K562 (cell line): ENCODE results near the gene C1orf122. TPM values are rescaled to one million over a fixed set of nuclear protein-coding genes. Genes with fewer than 3 reads are reported as not detected.

Experiments used
- CCNT2 ChIP-seq: IDR thresholded peaks from 2 replicates; pipeline ENCODE4 v1.6.1; 2011; ENCODE audit warnings: borderline replicate concordance, low read depth, mild to moderate bottlenecking, moderate library complexity, mixed read lengths, low read length; ENCODE audit not compliant: insufficient read length; ENCODE audit errors: extremely low read depth
- ETV5 ChIP-seq: sonication (generic); formaldehyde crosslinking; IDR thresholded peaks from 2 replicates; pipeline ENCODE4 v1.4.0; 2020; ENCODE audit warnings: low read depth, mild to moderate bottlenecking, missing genetic modification reagents
- KAT7 ChIP-seq: sonication (generic); formaldehyde crosslinking; IDR thresholded peaks from 2 replicates; pipeline ENCODE4 v1.8.0; 2022; ENCODE audit warnings: missing genetic modification reagents, mild to moderate bottlenecking, borderline replicate concordance
- MYNN ChIP-seq, 2 experiments: sonication (generic); formaldehyde crosslinking in 1 of 2; IDR thresholded peaks; 2 replicates each; pipeline versions ENCODE4 v1.5.0 to v1.6.1; 2016 to 2020; ENCODE audit warnings: antibody characterized with exemption in 1 of 2, missing genetic modification reagents in 1 of 2
- SMAD4 ChIP-seq: fragments of 250-450 bp; sonication (Bioruptor Pico); conservative IDR thresholded peaks from 2 replicates; pipeline ENCODE4 v1.8.0; 2021; ENCODE audit warnings: inconsistent platforms, mild to moderate bottlenecking, moderate library complexity
- TEAD4 ChIP-seq, 2 experiments: sonication (generic) in 1 of 2; formaldehyde crosslinking in 1 of 2; IDR thresholded peaks; 2 replicates each; pipeline versions ENCODE4 v1.6.1 to v1.8.0; 2012 to 2022; ENCODE audit warnings: borderline replicate concordance in 1 of 2, inconsistent platforms in 1 of 2, low read length in 1 of 2, mild to moderate bottlenecking in 1 of 2, missing genetic modification reagents in 1 of 2
- ZKSCAN1 ChIP-seq: fragments of 150-350 bp; IDR thresholded peaks from 2 replicates; pipeline ENCODE4 v1.6.1; 2016; ENCODE audit warnings: low read depth, low read length
- ZNF589 ChIP-seq: fragments of 200-800 bp; sonication (Bioruptor generic); IDR thresholded peaks from 2 replicates; pipeline ENCODE4 v1.6.1; 2016; ENCODE audit warnings: low read depth, missing genetic modification characterization, missing compliant biosample characterization
- polyA plus RNA-seq, 8 experiments: library from polyadenylated mRNA; depleted of rRNA in 4 of 8; stranded (reverse) in 5 of 8; unstranded in 3 of 8; fragments of >200 nt; fragmentation: Nextera tagmentation in 2 of 8; fragmentation: Illumina TruSeq in 1 of 8; extraction: Ambion mirVana in 2 of 8; extraction: Trizol in 1 of 8; gene quantifications; 2 replicates each; pipeline versions ENCODE4 v1.2.1 to v1.2.3, GENCODE V29; 2011 to 2014; ENCODE audit warnings: inconsistent platforms in 1 of 8, missing spikeins in 1 of 8
- total RNA-seq, 7 experiments: library from RNA; depleted of rRNA in 6 of 7; stranded (reverse); fragments of >200 nt in 6 of 7; fragmentation: Illumina TruSeq in 2 of 7; extraction: Trizol in 2 of 7; gene quantifications; 2 replicates each; pipeline versions ENCODE4 v1.2.1 to v1.2.3, GENCODE V29; 2011 to 2021; ENCODE audit warnings: low replicate concordance in 1 of 7
- TF ChIP-seq, protein P1 (sequence below): sonication (generic); formaldehyde crosslinking; IDR thresholded peaks from 2 replicates; pipeline ENCODE4 v1.8.0; 2022; ENCODE audit warnings: mild to moderate bottlenecking, missing genetic modification reagents

Gene C1orf122
- total and polyA plus RNA-seq, 9 of the 15 experiments (the other 6 are each of a cell fraction or from before 2014, with no cell fraction given), result 3.6 to 70.9 (median 17.3) TPM

DNA sequence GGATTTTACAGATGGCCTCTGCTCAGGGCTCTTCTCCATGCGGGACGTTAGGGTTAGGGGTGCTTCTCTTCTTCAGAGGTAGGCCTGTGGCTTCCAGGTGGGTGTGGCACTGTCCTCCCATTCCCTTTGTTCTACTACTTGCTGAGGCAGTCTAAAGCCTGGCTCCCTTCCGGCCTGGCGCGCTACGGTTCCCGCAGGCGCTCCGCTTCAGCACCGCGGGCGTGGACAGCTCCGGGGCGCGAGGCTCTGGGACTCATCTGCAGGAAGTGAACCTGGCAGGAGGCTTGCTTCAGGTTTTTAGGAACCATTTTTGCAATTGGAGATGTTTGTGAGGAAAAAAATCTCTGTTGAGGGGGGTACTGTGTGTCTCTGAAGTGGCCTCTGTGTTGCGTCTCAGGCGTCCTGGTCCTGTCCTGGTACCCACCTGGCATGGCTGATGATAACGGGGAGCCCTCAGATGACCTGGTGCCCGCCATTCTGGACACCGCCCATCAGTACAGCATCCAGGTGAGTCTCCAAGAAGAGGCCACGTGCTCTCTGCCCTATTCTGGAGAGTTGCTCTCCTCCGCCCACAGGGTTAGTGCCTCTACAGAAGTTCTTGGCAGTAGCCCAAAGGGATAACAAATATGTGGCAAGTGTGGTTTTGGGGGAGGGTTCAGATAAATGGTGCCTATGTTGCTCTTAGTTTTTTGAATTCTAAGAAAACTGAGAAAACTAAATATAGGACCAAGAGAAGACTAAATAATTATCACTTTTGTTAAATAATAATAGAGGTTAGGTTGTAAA, 12.1 kb upstream of the C1orf122 start (continued):
- TF ChIP-seq ZNF589 (no peak), TEAD4 (IDR thresholded peaks at IDR 0.05; ENCODE audit: low read length) (no peak), TEAD4 (CRISPR knock-in tag; IDR thresholded peaks at IDR 0.05; ENCODE audit: borderline replicate concordance) (peak; percentile 84; the same call in 1 of the 2 replicates), CCNT2 (peak; percentile 35), ETV5 (CRISPR knock-in tag) (peak; percentile 91), ZKSCAN1 (0 out of 2 replicates have a peak, but pooled peaks have one; percentile 31), MYNN (IDR thresholded peaks at IDR 0.05) (no peak), MYNN (CRISPR knock-in tag; IDR thresholded peaks at IDR 0.05) (peak; percentile 64; the same call in 1 of the 2 replicates), SMAD4 (CRISPR knock-in tag) (peak; percentile 68), KAT7 (CRISPR knock-in tag) (no peak)
- TF ChIP-seq, protein P1, sequence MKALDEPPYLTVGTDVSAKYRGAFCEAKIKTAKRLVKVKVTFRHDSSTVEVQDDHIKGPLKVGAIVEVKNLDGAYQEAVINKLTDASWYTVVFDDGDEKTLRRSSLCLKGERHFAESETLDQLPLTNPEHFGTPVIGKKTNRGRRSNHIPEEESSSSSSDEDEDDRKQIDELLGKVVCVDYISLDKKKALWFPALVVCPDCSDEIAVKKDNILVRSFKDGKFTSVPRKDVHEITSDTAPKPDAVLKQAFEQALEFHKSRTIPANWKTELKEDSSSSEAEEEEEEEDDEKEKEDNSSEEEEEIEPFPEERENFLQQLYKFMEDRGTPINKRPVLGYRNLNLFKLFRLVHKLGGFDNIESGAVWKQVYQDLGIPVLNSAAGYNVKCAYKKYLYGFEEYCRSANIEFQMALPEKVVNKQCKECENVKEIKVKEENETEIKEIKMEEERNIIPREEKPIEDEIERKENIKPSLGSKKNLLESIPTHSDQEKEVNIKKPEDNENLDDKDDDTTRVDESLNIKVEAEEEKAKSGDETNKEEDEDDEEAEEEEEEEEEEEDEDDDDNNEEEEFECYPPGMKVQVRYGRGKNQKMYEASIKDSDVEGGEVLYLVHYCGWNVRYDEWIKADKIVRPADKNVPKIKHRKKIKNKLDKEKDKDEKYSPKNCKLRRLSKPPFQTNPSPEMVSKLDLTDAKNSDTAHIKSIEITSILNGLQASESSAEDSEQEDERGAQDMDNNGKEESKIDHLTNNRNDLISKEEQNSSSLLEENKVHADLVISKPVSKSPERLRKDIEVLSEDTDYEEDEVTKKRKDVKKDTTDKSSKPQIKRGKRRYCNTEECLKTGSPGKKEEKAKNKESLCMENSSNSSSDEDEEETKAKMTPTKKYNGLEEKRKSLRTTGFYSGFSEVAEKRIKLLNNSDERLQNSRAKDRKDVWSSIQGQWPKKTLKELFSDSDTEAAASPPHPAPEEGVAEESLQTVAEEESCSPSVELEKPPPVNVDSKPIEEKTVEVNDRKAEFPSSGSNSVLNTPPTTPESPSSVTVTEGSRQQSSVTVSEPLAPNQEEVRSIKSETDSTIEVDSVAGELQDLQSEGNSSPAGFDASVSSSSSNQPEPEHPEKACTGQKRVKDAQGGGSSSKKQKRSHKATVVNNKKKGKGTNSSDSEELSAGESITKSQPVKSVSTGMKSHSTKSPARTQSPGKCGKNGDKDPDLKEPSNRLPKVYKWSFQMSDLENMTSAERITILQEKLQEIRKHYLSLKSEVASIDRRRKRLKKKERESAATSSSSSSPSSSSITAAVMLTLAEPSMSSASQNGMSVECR, result peak; percentile 95
